ENCODE measurements around the gene CCDC120.

DNA sequence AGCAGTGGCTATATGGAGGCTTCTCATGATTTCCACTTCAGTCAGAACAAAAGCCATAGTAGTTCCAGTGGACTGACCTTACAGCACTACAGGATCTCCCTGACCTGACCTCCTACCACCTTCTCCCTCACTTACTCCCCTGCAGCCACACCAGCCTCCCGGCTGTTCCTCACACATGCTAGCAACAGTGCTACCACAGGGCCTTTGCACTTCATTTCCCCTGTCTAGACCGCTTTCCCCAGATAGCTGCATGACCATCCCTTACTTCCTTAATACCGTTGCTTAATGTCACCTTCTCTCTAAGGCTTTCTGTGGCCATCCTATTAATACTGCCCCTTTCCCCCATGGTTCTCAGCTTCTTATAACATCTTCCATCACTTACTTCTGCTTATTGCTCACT, 51.6 kb downstream of the CCDC120 start:
- no peak for TF ChIP-seq SP1 (CRISPR knock-in tag; conservative IDR thresholded peaks at IDR 0.05)
- TF ChIP-seq, protein P1, sequence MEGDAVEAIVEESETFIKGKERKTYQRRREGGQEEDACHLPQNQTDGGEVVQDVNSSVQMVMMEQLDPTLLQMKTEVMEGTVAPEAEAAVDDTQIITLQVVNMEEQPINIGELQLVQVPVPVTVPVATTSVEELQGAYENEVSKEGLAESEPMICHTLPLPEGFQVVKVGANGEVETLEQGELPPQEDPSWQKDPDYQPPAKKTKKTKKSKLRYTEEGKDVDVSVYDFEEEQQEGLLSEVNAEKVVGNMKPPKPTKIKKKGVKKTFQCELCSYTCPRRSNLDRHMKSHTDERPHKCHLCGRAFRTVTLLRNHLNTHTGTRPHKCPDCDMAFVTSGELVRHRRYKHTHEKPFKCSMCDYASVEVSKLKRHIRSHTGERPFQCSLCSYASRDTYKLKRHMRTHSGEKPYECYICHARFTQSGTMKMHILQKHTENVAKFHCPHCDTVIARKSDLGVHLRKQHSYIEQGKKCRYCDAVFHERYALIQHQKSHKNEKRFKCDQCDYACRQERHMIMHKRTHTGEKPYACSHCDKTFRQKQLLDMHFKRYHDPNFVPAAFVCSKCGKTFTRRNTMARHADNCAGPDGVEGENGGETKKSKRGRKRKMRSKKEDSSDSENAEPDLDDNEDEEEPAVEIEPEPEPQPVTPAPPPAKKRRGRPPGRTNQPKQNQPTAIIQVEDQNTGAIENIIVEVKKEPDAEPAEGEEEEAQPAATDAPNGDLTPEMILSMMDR (IDR thresholded peaks at IDR 0.05) = no peak
- no peak for TF ChIP-seq CREB1 (CRISPR knock-in tag; IDR thresholded peaks at IDR 0.05)
- no peak for TF ChIP-seq CREM (CRISPR knock-in tag; IDR thresholded peaks at IDR 0.05)
